Ovary (tissue), 3 donors: Measurements from ENCODE around the gene USP46.

Source experiments
- CTCF ChIP-seq, 3 donors: fragments of 450-650 bp in 2 of 3; fragments of 200-600 bp in 1 of 3; IDR thresholded peaks; one replicate each; pipeline versions ENCODE4 v1.5.1 to v1.8.0; 2016 to 2022; ENCODE audit warnings: antibody characterized with exemption in 3 of 3, mild to moderate bottlenecking in 1 of 3
- EP300 ChIP-seq: sonication (generic); formaldehyde crosslinking; IDR thresholded peaks from one replicate; pipeline ENCODE4 v1.6.1; 2017; ENCODE audit warnings: antibody characterized with exemption
- POLR2A ChIP-seq: fragments of 450-650 bp; IDR thresholded peaks from one replicate; pipeline ENCODE4 v1.6.1; 2017; ENCODE audit warnings: antibody characterized with exemption, mild to moderate bottlenecking, moderate library complexity
- donor health status: DM: no; HTN: no; CAD: no.

GRCh38 chr4:52670739-52671138, 11.6 kb upstream of the USP46 start:
- TF ChIP-seq CTCF (IDR thresholded peaks at IDR 0.05) (no peak), POLR2A (no peak), EP300 (no peak)
